Left lung (tissue), 10 donors: Measurements from ENCODE around the gene HIVEP3. TPM values are rescaled to one million over a fixed set of nuclear protein-coding genes. Genes with fewer than 3 reads are reported as not detected.
A peak's percentile ranks its signal among the peaks of the same experiment; 100 is the strongest.

Source experiments
- ATAC-seq: fragments of 200-7000 bp; cut with Tn5 transposase; one replicate; pipeline ENCODE4 v1.9.1; 2020; ENCODE audit warnings: moderate library complexity
- DNase-seq, 4 donors: peaks; one replicate each; pipeline ENCODE4 v3.0.0-alpha.2; 2013 to 2020
- H3K27ac ChIP-seq, 2 donors: fragments of 200-600 bp; sonication (generic) in 1 of 2; one replicate each; pipeline versions ENCODE4 v1.5.0 to v1.8.0; 2020 to 2021
- H3K27me3 ChIP-seq, 2 donors: fragments of 200-600 bp; sonication (generic) in 1 of 2; one replicate each; pipeline versions ENCODE4 v1.5.0 to v1.8.0; 2020 to 2021
- H3K36me3 ChIP-seq, 2 donors: fragments of 200-600 bp; sonication (generic) in 1 of 2; one replicate each; pipeline versions ENCODE4 v1.5.0 to v1.8.0; 2020 to 2021
- H3K4me1 ChIP-seq, 2 donors: fragments of 200-600 bp; one replicate each; pipeline ENCODE4 v1.8.0; 2021
- H3K4me3 ChIP-seq, 2 donors: fragments of 200-600 bp; sonication (generic) in 1 of 2; one replicate each; pipeline versions ENCODE4 v1.5.0 to v1.8.0; 2020 to 2021; ENCODE audit warnings: mild to moderate bottlenecking in 1 of 2
- H3K9me3 ChIP-seq, 2 donors: fragments of 200-600 bp; sonication (generic) in 1 of 2; one replicate each; pipeline versions ENCODE4 v1.5.0 to v1.8.0; 2020 to 2021
- CTCF ChIP-seq, 2 donors: fragments of 200-600 bp; sonication (generic) in 1 of 2; IDR thresholded peaks; one replicate each; pipeline versions ENCODE4 v1.5.0 to v1.8.0; 2021; ENCODE audit warnings: antibody characterized with exemption in 2 of 2
- intact Hi-C, 2 donors: fragments of 100-400 bp; cut with DNase I; formaldehyde crosslinking; loops; one replicate each; pipeline versions ENCODE4 v1.11.2 to v1.14.2; 2022
- polyA plus RNA-seq, 6 donors: library from polyadenylated mRNA; unstranded; fragments of 120-200 nt; gene quantifications; one replicate each; pipeline ENCODE4 v1.2.1, GENCODE V29; 2013; ENCODE audit not compliant: insufficient read length in 6 of 6
- total RNA-seq, 2 donors: library from RNA; stranded (reverse); fragmentation: NEBNext Ultra II Directional; extraction: Animal tissue kit (Norgen Biotek cat#: 25700); gene quantifications; one replicate each; pipeline ENCODE4 v1.2.1, GENCODE V29; 2021
- donor health status: DM: no; HTN: yes; CAD: no.
- donor health status: DM: no; HTN: no; CAD: no.

Gene HIVEP3
- total and polyA plus RNA-seq, 8 donors = 6.0 to 15.6 (median 7.4) TPM

DNA sequence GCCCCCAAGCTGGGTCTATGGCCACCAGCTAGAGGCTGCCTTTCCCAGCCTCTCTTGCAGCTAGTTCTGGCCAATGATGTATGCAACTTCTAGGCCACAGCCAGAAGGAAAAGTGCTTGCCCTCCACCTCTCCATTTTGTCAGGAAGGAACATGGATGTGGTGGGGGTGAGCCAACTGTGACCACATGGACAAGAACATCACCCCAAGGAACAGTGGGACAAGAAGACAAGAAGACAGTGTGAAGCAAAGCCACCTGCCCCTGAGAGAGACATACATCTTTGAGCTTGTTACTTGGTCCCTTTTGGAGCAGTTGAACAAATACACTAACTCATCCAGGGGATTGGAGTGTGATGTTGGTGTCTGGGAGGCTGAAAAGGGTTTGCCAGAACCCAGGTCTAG lies 328.4 kb downstream of the HIVEP3 start:
- no peaks in the 10 kb centered on the region for H3K4me1 ChIP-seq
- intact Hi-C loops = no loop called here
- H3K27ac ChIP-seq = no peak overlapping the region
- H3K27me3 ChIP-seq = no peaks in the 10 kb centered on the region
- no peak for ATAC-seq
- no peaks in the 10 kb centered on the region for H3K9me3 ChIP-seq
- no peaks in the 10 kb centered on the region for H3K36me3 ChIP-seq
- TF ChIP-seq CTCF (IDR thresholded peaks at IDR 0.05) = no peak
- DNase-seq = no peak
- no peak overlapping the region for H3K4me3 ChIP-seq

DNA sequence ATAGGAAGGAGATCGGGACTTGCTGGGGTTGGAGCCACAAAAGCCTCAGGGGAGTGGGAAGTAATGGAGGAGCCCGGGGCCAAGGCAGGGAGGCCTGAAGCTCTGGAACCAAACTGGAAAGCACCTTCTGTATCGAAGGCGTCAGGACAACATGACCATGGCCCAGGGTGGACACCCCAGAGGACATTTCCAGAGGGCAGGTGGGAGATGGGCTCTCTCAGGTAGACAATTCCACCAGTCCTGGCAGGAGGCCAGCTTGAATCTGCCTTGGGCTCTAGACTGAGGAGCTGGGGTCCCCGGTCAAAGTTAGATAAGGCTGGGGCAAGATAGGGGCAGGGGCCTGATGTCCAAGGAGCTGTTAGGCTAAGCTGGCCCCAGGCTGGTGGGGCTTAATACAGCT lies 329.3 kb downstream of the HIVEP3 start:
- no peaks in the 10 kb centered on the region for H3K9me3 ChIP-seq
- intact Hi-C loops = no loop called here
- no peaks in the 10 kb centered on the region for H3K27me3 ChIP-seq
- ATAC-seq = no peak
- peak in 1 of 4 donors; percentile 28 for DNase-seq
- no peak overlapping the region for H3K27ac ChIP-seq
- peaks cover 0 to 8% of the 10 kb centered on the region in 2 donors for H3K36me3 ChIP-seq
- no peak for TF ChIP-seq CTCF (IDR thresholded peaks at IDR 0.05)
- H3K4me1 ChIP-seq = no peaks in the 10 kb centered on the region
- no peak overlapping the region for H3K4me3 ChIP-seq

GRCh38 chr1:41588334-41588875 lies 330.3 kb downstream of the HIVEP3 start:
- H3K27ac ChIP-seq = no peak overlapping the region
- no peaks in the 10 kb centered on the region for H3K27me3 ChIP-seq
- H3K36me3 ChIP-seq = peaks cover 0 to 15% of the 10 kb centered on the region in 2 donors
- no peaks in the 10 kb centered on the region for H3K4me1 ChIP-seq
- ATAC-seq (no peak), DNase-seq (no peak)
- no peaks in the 10 kb centered on the region for H3K9me3 ChIP-seq
- H3K4me3 ChIP-seq = no peak overlapping the region
- intact Hi-C loops = no loop called here
- TF ChIP-seq CTCF (IDR thresholded peaks at IDR 0.05) = no peak

GRCh38 chr1:41587791-41588190 lies 330.9 kb downstream of the HIVEP3 start:
- no peak for TF ChIP-seq CTCF (IDR thresholded peaks at IDR 0.05)

DNA sequence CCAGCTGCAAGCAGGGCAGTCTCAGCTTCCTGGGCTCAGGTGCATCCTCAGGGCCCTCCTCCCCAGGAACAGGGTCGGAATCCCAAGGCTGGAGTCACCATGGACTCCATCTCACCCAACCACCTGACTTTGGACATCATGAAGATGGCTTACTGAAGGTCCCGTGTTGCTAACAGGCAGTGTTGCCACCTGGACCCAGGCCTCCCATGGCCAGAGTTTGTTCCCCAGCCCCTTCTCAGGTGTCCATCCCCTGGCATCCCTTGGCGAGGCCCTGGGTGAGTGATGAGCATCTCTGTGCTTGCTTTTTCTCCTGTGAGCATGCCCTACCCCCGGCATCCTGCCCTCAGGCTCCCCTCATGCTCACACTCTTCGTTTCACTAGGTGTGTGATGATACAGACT lies 332.5 kb downstream of the HIVEP3 start:
- DNase-seq (no peak), ATAC-seq (no peak)
- no peaks in the 10 kb centered on the region for H3K27me3 ChIP-seq
- H3K4me3 ChIP-seq = no peak overlapping the region
- no peak for TF ChIP-seq CTCF (IDR thresholded peaks at IDR 0.05)
- H3K36me3 ChIP-seq = peaks cover 0 to 31% of the 10 kb centered on the region in 2 donors
- no peaks in the 10 kb centered on the region for H3K9me3 ChIP-seq
- intact Hi-C loops = no loop called here
- no peaks in the 10 kb centered on the region for H3K4me1 ChIP-seq
- H3K27ac ChIP-seq = no peak overlapping the region

More at GRCh38 chr1:41587791-41588190, 330.9 kb downstream of the HIVEP3 start:
- H3K27ac ChIP-seq = no peak overlapping the region
- ATAC-seq (no peak), DNase-seq (no peak)
- no peaks in the 10 kb centered on the region for H3K27me3 ChIP-seq
- H3K4me3 ChIP-seq = no peak overlapping the region
- H3K9me3 ChIP-seq = no peaks in the 10 kb centered on the region
- H3K36me3 ChIP-seq = peaks cover 0 to 21% of the 10 kb centered on the region in 2 donors
- H3K4me1 ChIP-seq = no peaks in the 10 kb centered on the region
- intact Hi-C loops = no loop called here
